ENCODE measurements around the gene TCERG1L.

GRCh38 chr10:131246089-131246488 is 65.4 kb downstream of the TCERG1L start:
- no peak for TF ChIP-seq CTCF (IDR thresholded peaks at IDR 0.05)
- no peak for TF ChIP-seq POLR2A (IDR thresholded peaks at IDR 0.05)
- TF ChIP-seq EP300 (IDR thresholded peaks at IDR 0.05) = no peak
- TF ChIP-seq POLR2AphosphoS5 (IDR thresholded peaks at IDR 0.05) = no peak

Measured in stomach (tissue), 4 donors.